Measurements from ENCODE around the gene PRUNE1. TPM values are rescaled to one million over a fixed set of nuclear protein-coding genes. Genes with fewer than 3 reads are reported as not detected.

PRUNE1 gene
- total and polyA plus RNA-seq, 2 experiments from 2014 or later, result 21.6 to 26.5 TPM

DNA sequence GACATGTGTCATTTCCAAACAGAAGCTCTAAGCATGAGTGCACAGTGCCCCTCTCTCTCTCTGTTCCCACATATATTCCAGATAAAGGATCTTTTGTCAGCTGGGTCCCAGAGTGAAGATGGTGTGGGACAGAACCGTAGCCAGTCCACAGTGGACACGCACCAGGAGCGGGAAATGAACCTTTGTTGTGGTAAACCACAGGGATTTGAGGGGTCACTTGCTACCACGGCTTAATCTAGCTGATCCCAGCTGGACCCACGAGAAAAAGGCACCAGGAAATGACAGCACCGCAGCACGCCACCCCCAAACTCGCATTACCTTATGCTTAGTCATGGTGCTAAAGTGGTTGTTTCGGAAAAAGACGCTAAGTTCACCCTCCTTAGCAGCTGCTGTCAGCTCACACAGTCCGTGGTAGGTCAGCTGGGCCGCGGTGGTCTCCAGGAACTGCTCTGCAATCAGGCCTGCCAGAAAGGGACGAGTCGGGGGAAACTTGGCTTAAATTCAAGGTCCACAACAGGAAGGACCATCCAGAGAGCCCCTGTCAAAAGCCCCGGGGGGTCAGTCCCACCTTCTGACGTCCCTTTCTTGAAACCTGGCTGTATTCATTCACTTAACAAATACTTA lies 9.1 kb upstream of the PRUNE1 start:
- H3K36me3 ChIP-seq (replicated peaks; ENCODE audit: insufficient read depth, low read depth), result no peaks in the 10 kb centered on the region

DNA sequence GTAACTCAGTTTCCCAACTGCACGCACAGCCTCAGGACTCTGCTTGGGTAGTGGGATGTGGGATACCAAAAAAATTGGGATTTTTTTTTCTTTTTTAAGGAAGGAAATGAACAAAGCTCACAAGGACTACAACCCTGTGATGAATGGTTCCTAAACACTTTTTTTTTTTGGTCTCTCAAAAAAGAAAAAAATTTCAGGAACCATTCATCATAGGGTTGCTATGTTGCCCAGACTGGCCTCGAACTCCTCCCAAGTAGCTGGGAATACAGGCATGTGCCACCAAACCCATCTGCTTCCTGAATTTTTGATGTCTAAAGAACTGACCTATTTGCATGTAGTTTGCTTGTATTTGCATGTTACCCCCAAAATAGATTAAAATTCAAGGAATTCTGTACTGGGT lies 8.3 kb upstream of the PRUNE1 start:
- Histone ChIP-seq H3K4me3 (no peak overlapping the region), H3K4me2 (no peak overlapping the region), H3K27me3 (no peaks in the 10 kb centered on the region), H3K4me1 (ENCODE audit: insufficient read depth) (peaks cover 24% of the 10 kb centered on the region), H4K20me1 (ENCODE audit: insufficient read depth, poor library complexity, severe bottlenecking) (no peaks in the 10 kb centered on the region), H3K9me3 (ENCODE audit: low read depth) (no peaks in the 10 kb centered on the region), H3K36me3 (replicated peaks; ENCODE audit: insufficient read depth, low read depth) (no peaks in the 10 kb centered on the region), H2AFZ (no peak overlapping the region), H3K27ac (no peak overlapping the region), H3K9me2 (replicated peaks; ENCODE audit: insufficient read depth) (no peaks in the 10 kb centered on the region), H3K79me2 (peaks cover 25% of the 10 kb centered on the region)
- no peak for DNase-seq (ENCODE audit: low spot score)
- no peak for TF ChIP-seq EZH2 (IDR thresholded peaks at IDR 0.05; ENCODE audit: borderline replicate concordance)
- TF ChIP-seq, protein P1, sequence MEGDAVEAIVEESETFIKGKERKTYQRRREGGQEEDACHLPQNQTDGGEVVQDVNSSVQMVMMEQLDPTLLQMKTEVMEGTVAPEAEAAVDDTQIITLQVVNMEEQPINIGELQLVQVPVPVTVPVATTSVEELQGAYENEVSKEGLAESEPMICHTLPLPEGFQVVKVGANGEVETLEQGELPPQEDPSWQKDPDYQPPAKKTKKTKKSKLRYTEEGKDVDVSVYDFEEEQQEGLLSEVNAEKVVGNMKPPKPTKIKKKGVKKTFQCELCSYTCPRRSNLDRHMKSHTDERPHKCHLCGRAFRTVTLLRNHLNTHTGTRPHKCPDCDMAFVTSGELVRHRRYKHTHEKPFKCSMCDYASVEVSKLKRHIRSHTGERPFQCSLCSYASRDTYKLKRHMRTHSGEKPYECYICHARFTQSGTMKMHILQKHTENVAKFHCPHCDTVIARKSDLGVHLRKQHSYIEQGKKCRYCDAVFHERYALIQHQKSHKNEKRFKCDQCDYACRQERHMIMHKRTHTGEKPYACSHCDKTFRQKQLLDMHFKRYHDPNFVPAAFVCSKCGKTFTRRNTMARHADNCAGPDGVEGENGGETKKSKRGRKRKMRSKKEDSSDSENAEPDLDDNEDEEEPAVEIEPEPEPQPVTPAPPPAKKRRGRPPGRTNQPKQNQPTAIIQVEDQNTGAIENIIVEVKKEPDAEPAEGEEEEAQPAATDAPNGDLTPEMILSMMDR (IDR thresholded peaks at IDR 0.05; ENCODE audit: poor library complexity), result no peak
- WGBS (ENCODE audit: low lambda C conversion rate, missing lambda C conversion rate), result 98% methylated on average over 2 of the region's 2 CpGs

More for the DNA sequence above, 9.1 kb upstream of the PRUNE1 start:
- 92% methylated on average over 17 of the region's 17 CpGs for WGBS (ENCODE audit: low lambda C conversion rate, missing lambda C conversion rate)
- Histone ChIP-seq H3K4me2 (no peak overlapping the region), H2AFZ (no peak overlapping the region), H3K27ac (no peak overlapping the region), H3K79me2 (peaks cover 18% of the 10 kb centered on the region), H3K27me3 (no peaks in the 10 kb centered on the region), H3K4me1 (ENCODE audit: insufficient read depth) (peaks cover 18% of the 10 kb centered on the region), H4K20me1 (ENCODE audit: insufficient read depth, poor library complexity, severe bottlenecking) (no peaks in the 10 kb centered on the region), H3K9me2 (replicated peaks; ENCODE audit: insufficient read depth) (no peaks in the 10 kb centered on the region), H3K4me3 (no peak overlapping the region), H3K9me3 (ENCODE audit: low read depth) (no peaks in the 10 kb centered on the region)
- DNase-seq (ENCODE audit: low spot score), result no peak
- no peak for TF ChIP-seq EZH2phosphoT487 (IDR thresholded peaks at IDR 0.05; ENCODE audit: low read depth, severe bottlenecking, unreplicated experiment)
- TF ChIP-seq, protein P1 (IDR thresholded peaks at IDR 0.05; ENCODE audit: poor library complexity), result no peak
- TF ChIP-seq EZH2 (IDR thresholded peaks at IDR 0.05; ENCODE audit: borderline replicate concordance), result no peak

DNA sequence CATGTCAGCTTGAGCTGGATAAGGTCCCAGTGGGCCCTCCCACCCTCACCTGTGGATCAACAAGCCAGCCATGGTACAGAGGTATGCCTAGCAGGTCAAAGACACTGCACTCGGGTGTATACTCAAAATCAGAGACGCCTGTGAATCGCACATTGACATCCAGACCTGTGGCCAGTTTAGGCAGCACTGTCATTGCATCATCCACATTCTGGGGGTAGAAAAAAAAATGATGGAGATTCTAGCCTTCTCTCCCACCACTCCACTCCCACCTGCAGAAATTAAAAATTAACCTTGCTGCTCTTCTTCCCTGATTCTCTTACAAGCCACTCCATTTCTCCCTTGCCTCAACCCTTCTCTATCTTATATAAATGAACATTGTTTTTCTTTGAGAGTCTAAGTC lies 7.8 kb upstream of the PRUNE1 start:
- no peaks in the 10 kb centered on the region for H3K9me3 ChIP-seq (ENCODE audit: low read depth)
- DNase-seq (ENCODE audit: low spot score), result no peak
- no peaks in the 10 kb centered on the region for H3K9me2 ChIP-seq (replicated peaks; ENCODE audit: insufficient read depth)
- no peaks in the 10 kb centered on the region for H3K27me3 ChIP-seq
- H3K4me1 ChIP-seq (ENCODE audit: insufficient read depth), result peaks cover 29% of the 10 kb centered on the region
- H3K4me2 ChIP-seq, result no peak overlapping the region
- no peaks in the 10 kb centered on the region for H4K20me1 ChIP-seq (ENCODE audit: insufficient read depth, poor library complexity, severe bottlenecking)
- H3K27ac ChIP-seq, result no peak overlapping the region
- peaks cover 30% of the 10 kb centered on the region for H3K79me2 ChIP-seq
- 95% methylated on average over 3 of the region's 3 CpGs for WGBS (ENCODE audit: low lambda C conversion rate, missing lambda C conversion rate)
- TF ChIP-seq EZH2 (IDR thresholded peaks at IDR 0.05; ENCODE audit: borderline replicate concordance) (no peak), EZH2phosphoT487 (IDR thresholded peaks at IDR 0.05; ENCODE audit: low read depth, severe bottlenecking, unreplicated experiment) (no peak)
- TF ChIP-seq, protein P1 (IDR thresholded peaks at IDR 0.05; ENCODE audit: poor library complexity), result no peak
- no peaks in the 10 kb centered on the region for H3K36me3 ChIP-seq (replicated peaks; ENCODE audit: insufficient read depth, low read depth)
- no peak overlapping the region for H2AFZ ChIP-seq
- H3K4me3 ChIP-seq, result no peak overlapping the region
